AG10803 (cell line): Measurements from ENCODE around the gene RRBP1.

Experiments
- DNase-seq: peaks from one replicate; pipeline ENCODE4 v3.0.0; 2010; ENCODE audit warnings: low read depth
- H3K4me3 ChIP-seq: 2 replicates; pipeline ENCODE4 v1.5.1; 2011; ENCODE audit warnings: mild to moderate bottlenecking, low read length, control low read depth
- TF ChIP-seq, protein P1 (sequence below): conservative IDR thresholded peaks from 2 replicates; pipeline ENCODE4 v1.5.1; 2011; ENCODE audit warnings: mild to moderate bottlenecking, low read length, control low read depth, inconsistent platforms

Gene RRBP1

DNA sequence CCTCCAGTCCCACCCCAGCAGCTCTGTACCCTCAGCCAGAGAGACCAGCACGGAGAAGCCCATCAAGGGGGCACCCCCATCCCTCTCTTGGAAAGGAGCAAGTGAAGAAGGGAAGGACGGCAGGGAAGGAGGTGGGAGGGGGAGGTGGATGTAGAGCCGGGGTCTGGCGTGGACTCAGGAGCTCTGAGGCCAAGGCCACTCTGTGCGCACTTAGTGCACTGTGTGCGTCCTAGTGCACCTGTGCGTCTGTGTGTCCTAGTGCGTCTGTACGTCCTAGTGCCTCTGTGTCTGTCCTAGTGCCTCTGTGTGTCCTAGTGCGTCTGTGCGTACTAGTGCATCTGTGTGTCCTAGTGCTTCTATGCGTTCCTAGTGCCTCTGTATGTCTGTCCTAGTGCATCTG, 58.0 kb downstream of the RRBP1 start:
- no peak overlapping the region for H3K4me3 ChIP-seq
- DNase-seq = no peak
- TF ChIP-seq, protein P1, sequence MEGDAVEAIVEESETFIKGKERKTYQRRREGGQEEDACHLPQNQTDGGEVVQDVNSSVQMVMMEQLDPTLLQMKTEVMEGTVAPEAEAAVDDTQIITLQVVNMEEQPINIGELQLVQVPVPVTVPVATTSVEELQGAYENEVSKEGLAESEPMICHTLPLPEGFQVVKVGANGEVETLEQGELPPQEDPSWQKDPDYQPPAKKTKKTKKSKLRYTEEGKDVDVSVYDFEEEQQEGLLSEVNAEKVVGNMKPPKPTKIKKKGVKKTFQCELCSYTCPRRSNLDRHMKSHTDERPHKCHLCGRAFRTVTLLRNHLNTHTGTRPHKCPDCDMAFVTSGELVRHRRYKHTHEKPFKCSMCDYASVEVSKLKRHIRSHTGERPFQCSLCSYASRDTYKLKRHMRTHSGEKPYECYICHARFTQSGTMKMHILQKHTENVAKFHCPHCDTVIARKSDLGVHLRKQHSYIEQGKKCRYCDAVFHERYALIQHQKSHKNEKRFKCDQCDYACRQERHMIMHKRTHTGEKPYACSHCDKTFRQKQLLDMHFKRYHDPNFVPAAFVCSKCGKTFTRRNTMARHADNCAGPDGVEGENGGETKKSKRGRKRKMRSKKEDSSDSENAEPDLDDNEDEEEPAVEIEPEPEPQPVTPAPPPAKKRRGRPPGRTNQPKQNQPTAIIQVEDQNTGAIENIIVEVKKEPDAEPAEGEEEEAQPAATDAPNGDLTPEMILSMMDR = no peak

DNA sequence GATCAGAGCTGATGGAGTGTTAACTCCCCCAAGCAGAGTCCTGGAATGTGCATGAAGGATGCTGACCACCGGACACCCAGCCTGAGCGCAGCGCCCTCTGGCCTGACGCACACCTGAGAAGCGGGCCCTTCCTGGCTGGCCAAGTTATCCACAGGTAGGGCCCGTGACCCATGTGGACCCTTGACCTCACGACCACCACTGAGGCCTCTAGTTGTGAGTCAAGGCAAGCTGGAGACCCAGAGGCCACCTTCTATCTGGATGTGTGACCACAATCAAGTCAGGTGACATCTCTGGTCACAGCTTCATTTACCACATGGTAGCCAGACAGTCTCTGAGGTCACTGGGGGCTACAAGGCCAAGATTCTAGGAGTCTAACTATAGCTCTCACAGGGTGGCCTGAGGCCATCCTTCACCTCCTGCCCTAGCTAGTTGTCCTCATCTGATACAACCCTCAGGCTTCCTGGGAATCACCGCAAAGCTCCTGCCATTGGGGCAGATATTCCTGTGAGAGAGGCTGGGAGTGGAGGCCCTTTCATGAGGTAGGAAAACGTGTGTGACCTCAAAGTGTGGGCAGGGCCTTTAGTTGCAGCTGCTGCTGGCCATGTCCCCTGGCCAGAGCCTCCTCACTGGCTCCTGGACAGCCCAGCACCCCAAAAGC, 59.1 kb downstream of the RRBP1 start:
- DNase-seq = no peak
- TF ChIP-seq, protein P1 = no peak
- no peak overlapping the region for H3K4me3 ChIP-seq

DNA sequence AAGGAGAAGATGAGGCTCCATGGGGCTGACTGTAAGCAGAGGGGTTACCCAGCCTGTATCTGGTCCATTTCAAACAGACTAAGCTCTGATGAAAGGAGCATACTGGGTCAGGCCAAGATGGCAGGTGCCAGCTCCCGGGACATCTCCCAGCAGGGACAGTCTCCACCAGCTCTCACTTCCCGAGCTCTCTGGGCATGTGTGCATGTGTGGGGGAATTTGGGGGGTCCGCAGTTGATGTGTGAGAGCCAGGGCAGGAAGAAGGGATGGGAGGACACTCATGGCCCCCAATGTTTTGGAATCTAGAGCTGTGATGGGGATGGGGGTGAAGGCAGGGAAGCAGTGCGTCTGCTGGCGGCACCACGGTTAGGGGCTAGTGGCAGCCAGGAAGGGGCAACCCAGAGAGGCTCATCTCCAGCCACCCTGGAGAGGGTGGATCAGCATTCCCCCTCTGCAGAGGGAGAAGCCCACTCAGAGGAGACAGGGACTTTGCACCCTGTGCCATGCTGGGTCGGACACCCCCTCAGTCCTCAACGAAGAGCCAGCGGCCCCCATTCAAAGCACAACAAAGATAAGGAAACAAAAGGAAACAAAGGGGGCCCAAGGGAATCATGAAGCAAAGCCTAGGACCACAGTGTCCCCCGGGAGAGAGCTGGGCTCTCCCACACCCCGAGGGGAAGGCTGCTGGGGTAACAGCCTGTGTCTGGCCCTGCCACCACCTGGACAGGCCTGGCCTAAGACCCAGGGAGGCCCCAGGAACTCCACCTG, 59.8 kb downstream of the RRBP1 start:
- DNase-seq = no peak
- TF ChIP-seq, protein P1 = no peak
- no peak overlapping the region for H3K4me3 ChIP-seq

DNA sequence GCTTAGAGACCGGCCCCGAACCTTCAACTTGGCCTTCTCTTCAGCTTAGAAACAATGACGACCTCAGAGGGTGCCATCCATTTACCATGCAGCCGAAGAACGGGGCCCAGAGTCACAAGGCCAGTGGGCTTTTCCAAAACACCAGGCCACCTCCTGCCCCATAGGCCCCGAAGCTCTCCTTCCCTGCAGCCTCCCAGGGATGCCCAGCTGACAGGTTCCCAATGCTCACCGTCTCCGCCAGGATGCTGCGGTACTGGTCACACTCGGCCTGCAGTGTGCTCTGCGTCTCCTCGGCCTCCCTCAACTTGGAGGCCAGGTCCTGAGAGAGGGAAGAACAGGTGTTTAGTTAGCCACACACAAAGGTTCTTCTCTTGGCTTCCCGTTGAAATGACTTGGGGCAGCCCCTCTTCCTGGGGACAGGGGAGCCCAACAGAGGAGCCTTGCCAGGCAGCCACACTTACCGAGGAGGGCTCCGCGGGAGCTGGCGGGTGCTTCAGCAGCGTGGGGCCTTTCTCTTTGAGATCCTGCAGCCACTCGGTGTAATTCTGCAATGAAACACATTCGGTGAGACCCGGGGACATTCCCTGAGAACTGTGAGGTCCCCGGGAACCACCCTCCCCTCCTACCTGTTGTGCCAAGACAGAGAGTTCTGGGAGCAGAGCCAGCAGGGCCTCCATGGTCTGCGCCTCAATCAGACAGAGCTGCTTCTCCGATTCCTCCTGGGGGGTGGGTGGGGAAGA, 60.6 kb downstream of the RRBP1 start:
- H3K4me3 ChIP-seq = no peak overlapping the region
- DNase-seq = no peak
- TF ChIP-seq, protein P1 = no peak

DNA sequence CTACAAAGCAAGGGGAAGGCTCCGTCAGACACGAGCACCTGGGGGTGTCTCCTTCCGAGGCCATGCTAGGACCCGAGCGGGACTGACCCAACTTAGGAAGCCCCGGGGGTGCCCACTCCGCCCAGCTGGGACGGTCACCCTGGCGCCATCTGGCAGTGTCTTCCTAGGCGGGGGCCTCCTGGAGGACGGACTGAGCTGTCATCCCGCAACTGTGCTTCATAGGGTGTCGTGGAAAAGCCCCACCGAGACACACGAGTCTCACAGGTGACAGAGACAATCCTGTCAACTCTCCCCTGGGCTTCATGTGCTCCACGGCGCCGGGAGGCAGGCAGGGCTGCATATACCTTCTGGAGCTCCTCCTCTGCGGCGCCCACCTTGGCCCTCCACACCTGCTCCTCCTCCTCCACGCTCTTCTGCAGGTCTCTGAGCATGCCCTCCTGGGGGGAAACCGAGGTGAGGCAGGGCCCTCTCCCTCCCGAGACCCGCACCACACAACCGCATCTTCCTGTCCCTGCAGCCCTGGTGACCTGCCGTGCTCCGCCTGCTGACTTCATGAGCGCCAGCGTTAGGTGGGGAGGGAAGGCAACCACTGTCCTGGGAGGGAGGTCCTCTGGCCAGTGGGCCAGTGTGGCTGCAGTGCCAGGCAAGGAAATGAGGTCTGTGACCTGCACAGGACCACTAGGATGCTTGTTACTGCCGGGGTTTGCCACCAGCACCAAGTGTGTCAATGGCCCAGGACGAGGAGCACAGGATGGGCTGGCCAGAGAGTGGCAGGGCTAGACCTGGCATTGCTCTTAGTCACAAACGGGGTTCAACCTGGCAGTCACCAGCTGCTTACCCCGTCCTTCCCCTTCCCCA, 61.4 kb downstream of the RRBP1 start:
- TF ChIP-seq, protein P1 = no peak
- no peak for DNase-seq
- H3K4me3 ChIP-seq = no peak overlapping the region

DNA sequence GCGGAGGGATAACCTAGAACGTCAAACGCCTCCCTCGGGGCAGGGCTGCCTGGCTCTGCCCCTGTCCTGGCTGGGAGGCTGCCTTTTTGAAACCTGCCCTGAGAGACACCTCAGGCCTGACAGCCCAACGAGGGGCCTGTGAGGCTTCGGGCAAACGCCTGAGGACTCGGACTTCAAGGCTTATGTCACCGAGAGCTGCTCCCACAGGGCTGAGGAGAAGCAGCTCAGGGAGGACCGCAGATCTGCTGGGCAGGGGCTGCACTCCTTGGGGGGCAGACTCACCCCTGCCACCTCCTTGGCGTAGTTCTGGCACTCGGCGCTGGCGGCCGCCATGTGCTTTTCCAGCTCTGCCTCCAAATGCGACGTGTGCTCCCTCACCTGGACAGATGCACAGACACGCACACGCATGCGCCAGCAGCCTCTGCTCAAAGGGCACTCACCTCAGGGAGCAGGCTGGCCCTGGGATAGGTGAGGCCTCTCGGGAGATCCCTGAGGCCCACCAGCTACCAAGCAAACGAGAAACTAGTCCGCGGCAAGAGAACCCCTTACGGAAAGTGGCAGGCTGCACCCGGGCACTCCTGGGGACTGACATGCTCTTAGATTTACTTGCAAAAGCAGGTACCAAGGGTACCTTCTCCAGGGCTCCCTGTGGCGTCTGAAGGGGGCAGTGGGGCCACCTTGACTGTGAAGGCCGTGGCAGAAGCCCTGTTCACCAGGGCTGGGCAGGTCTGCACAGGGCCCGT, 62.5 kb downstream of the RRBP1 start:
- TF ChIP-seq, protein P1 = no peak
- H3K4me3 ChIP-seq = no peak overlapping the region
- DNase-seq = no peak
